ENCODE results near the gene LUC7L3. TPM values are rescaled to one million over a fixed set of nuclear protein-coding genes. Genes with fewer than 3 reads are reported as not detected.

Gene LUC7L3
- total and polyA plus RNA-seq, 2 of the 13 experiments (the other 11 are each of a cell fraction or from before 2014, with no cell fraction given), result 108 to 120 TPM

DNA sequence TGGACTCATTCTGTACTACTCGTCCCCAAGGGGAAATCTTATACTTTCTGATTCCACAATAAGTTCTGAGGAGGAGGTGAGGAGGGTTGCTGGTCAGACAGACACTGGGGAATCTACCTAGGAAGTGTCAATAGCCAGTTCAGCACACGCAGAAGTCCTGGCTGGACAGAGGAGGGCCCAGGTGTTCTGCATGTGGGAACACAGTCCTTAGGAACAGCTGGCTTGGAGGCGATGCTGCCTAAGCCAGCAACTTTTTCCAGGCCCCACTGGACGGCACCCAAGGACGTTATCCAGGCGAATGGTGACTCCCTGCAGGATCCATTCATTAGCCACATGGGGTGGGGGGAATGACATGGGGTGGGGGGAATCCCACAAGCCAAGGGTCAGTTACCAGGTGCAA lies 86.1 kb downstream of the LUC7L3 start:
- Histone ChIP-seq H3K27ac (ENCODE audit: extremely low read length, insufficient read depth, low read length) (no peak overlapping the region), H3K4me3 (replicated peaks in 1 of 3; ENCODE audit: insufficient read depth in 1 of 3, low read depth in 2 of 3, low read length in 3 of 3) (0 out of 6 replicates have a peak overlapping the region, but pooled peaks of 1 of the 3 experiments have one; percentile 29), H2AFZ (ENCODE audit: low read length) (no peak overlapping the region), H4K20me1 (ENCODE audit: insufficient read depth, low read length) (no peaks in the 10 kb centered on the region), H3K9me3 (ENCODE audit: low read length) (no peaks in the 10 kb centered on the region), H3K27me3 (ENCODE audit: control insufficient read depth in 1 of 2, insufficient read depth in 2 of 2, low read length in 2 of 2) (peaks cover 1 to 9% of the 10 kb centered on the region in 2 experiments; a peak in 4 of 5 replicates), H3K9ac (ENCODE audit: insufficient read depth, low read depth, low read length) (no peak overlapping the region), H3K4me1 (ENCODE audit: insufficient read depth, low read length) (peaks cover 90% of the 10 kb centered on the region), H3K79me2 (ENCODE audit: insufficient read depth, low read length) (no peaks in the 10 kb centered on the region), H3K4me2 (ENCODE audit: low read depth, low read length) (no peak overlapping the region), H3K36me3 (replicated peaks in 1 of 2; ENCODE audit: control insufficient read depth in 1 of 2, insufficient read depth in 2 of 2, low read length in 2 of 2) (no peaks in the 10 kb centered on the region)
- 39% methylated on average over 4 of the region's 6 CpGs for WGBS (ENCODE audit: low lambda C conversion rate)
- in situ Hi-C loops (cut with HindIII; ENCODE audit: extremely low pct_ligation_motif_present, low pct_unique_long_range_greater_than_20kb), result no loop called here
- intact Hi-C loops (cut with micrococcal nuclease; ENCODE audit: unreplicated experiment), result no loop called here
- FAIRE-seq, result no peak
- TF ChIP-seq ZNF546 (CRISPR knock-in tag; conservative IDR thresholded peaks at IDR 0.05) (no peak), ZMAT3 (CRISPR knock-in tag; conservative IDR thresholded peaks at IDR 0.05) (no peak), RARG (CRISPR knock-in tag; IDR thresholded peaks at IDR 0.05; ENCODE audit: low read depth) (no peak), DR1 (CRISPR knock-in tag; IDR thresholded peaks at IDR 0.05) (no peak)
- ATAC-seq, result no peak
- no TSS peak for BruUV-seq (replicated peaks)
- DNase-seq (ENCODE audit: low spot score), result no peak
- POLR2A ChIA-PET, result interaction anchor here (1.0 to 1.5 kb wide), 5 partner anchors 47 to 262 kb away, joined by 3 to 5 read pairs (median 3); partner anchors contain the start of gene TOB1
- CTCF ChIA-PET (ENCODE audit: low intra/inter-chr PET ratio, low total read pairs), result no interaction called here

Small RNA genes lying within 50 kb of the gene (microRNA-seq; reads per million reads assigned to microRNA genes)
- gene MIR8059, result not detected

Small RNA genes lying within 50 kb of the gene (small RNA-seq; reads per million reads assigned to genes)
- gene AC005921.1 (ENCODE audit: insufficient read depth in 2 of 3, insufficient read length in 3 of 3, low read depth in 2 of 3, low replicate concordance in 1 of 3) (0 reads per million in 3 experiments), gene MIR8059 (ENCODE audit: insufficient read depth in 2 of 3, insufficient read length in 3 of 3, low read depth in 2 of 3, low replicate concordance in 1 of 3) (0 reads per million in 3 experiments), gene RF00019 (ENCODE audit: insufficient read depth in 2 of 3, insufficient read length in 3 of 3, low read depth in 2 of 3, low replicate concordance in 1 of 3) (0 reads per million in 3 experiments)

Other genes with a start within 250 kb of the LUC7L3 start
- gene RSAD1, start 240.7 kb upstream of the LUC7L3 start, total RNA-seq (2016; rRNA removed; fragmentation: Illumina TruSeq; extraction: Trizol), result 16.0 and 22.7 TPM in 2 replicates
- 27.7 and 36.1 TPM in 2 replicates for gene RSAD1, start 240.7 kb upstream of the LUC7L3 start, polyA plus RNA-seq (2011; rRNA removed)
- 0.24 and 0.36 TPM in 2 replicates for gene MYCBPAP, start 211.2 kb upstream of the LUC7L3 start, total RNA-seq (2016; rRNA removed; fragmentation: Illumina TruSeq; extraction: Trizol)
- gene MYCBPAP, start 211.2 kb upstream of the LUC7L3 start, polyA plus RNA-seq (2011; rRNA removed), result 0.18 and 0.22 TPM in 2 replicates
- 0.41 and 0.95 TPM in 2 replicates for gene EPN3, start 186.9 kb upstream of the LUC7L3 start, total RNA-seq (2016; rRNA removed; fragmentation: Illumina TruSeq; extraction: Trizol)
- 0.05 and 0.11 TPM in 2 replicates for gene EPN3, start 186.9 kb upstream of the LUC7L3 start, polyA plus RNA-seq (2011; rRNA removed)
- gene SPATA20, start 172.4 kb upstream of the LUC7L3 start, total RNA-seq (2016; rRNA removed; fragmentation: Illumina TruSeq; extraction: Trizol), result 35.7 and 64.8 TPM in 2 replicates
- gene SPATA20, start 172.4 kb upstream of the LUC7L3 start, polyA plus RNA-seq (2011; rRNA removed), result 36.1 and 38.1 TPM in 2 replicates
- gene CACNA1G, start 158.9 kb upstream of the LUC7L3 start, total RNA-seq (2016; rRNA removed; fragmentation: Illumina TruSeq; extraction: Trizol), result 0.02 TPM in 1 of 2 replicates, not detected in the other
- gene CACNA1G, start 158.9 kb upstream of the LUC7L3 start, polyA plus RNA-seq (2011; rRNA removed), result 0.01 TPM in 1 of 2 replicates, not detected in the other
- gene ABCC3, start 84.7 kb upstream of the LUC7L3 start, total RNA-seq (2016; rRNA removed; fragmentation: Illumina TruSeq; extraction: Trizol), result 18.0 and 25.2 TPM in 2 replicates
- 50.5 and 50.7 TPM in 2 replicates for gene ABCC3, start 84.7 kb upstream of the LUC7L3 start, polyA plus RNA-seq (2011; rRNA removed)
- gene ANKRD40, start 11.7 kb upstream of the LUC7L3 start, total RNA-seq (2016; rRNA removed; fragmentation: Illumina TruSeq; extraction: Trizol), result 46.4 and 52.4 TPM in 2 replicates
- 30.2 and 35.0 TPM in 2 replicates for gene ANKRD40, start 11.7 kb upstream of the LUC7L3 start, polyA plus RNA-seq (2011; rRNA removed)
- gene ANKRD40CL, start 47.9 kb downstream of the LUC7L3 start, total RNA-seq (2016; rRNA removed; fragmentation: Illumina TruSeq; extraction: Trizol), result 0.11 TPM in 1 of 2 replicates, not detected in the other
- 0.03 and 0.09 TPM in 2 replicates for gene ANKRD40CL, start 47.9 kb downstream of the LUC7L3 start, polyA plus RNA-seq (2011; rRNA removed)
- gene WFIKKN2, start 116.0 kb downstream of the LUC7L3 start, total RNA-seq (2016; rRNA removed; fragmentation: Illumina TruSeq; extraction: Trizol), result not detected in 2 replicates
- not detected in 2 replicates for gene WFIKKN2, start 116.0 kb downstream of the LUC7L3 start, polyA plus RNA-seq (2011; rRNA removed)
- gene TOB1, start 146.8 kb downstream of the LUC7L3 start, total RNA-seq (2016; rRNA removed; fragmentation: Illumina TruSeq; extraction: Trizol), result 19.4 and 21.9 TPM in 2 replicates
- gene TOB1, start 146.8 kb downstream of the LUC7L3 start, polyA plus RNA-seq (2011; rRNA removed), result 52.5 and 57.7 TPM in 2 replicates